Endothelial cell (in vitro differentiated cells): ENCODE measurements around the gene VWA2. TPM values are rescaled to one million over a fixed set of nuclear protein-coding genes. Genes with fewer than 3 reads are reported as not detected.

ENCODE experiments used
- DNase-seq: peaks from one replicate; pipeline ENCODE4 v3.0.0; 2021; ENCODE audit warnings: low spot score
- H3K27ac Mint-ChIP-seq: one replicate; pipeline ENCODE4 v1.8.0; 2021; ENCODE audit warnings: mixed read lengths, inconsistent platforms; ENCODE audit not compliant: unreplicated experiment
- H3K27me3 Mint-ChIP-seq: one replicate; pipeline ENCODE4 v1.8.0; 2021; ENCODE audit warnings: mild to moderate bottlenecking, moderate library complexity, mixed read lengths, inconsistent platforms; ENCODE audit not compliant: unreplicated experiment
- H3K36me3 Mint-ChIP-seq: one replicate; pipeline ENCODE4 v1.8.0; 2021; ENCODE audit warnings: mild to moderate bottlenecking, low read depth, mixed read lengths, inconsistent platforms; ENCODE audit not compliant: unreplicated experiment
- H3K4me1 Mint-ChIP-seq: one replicate; pipeline ENCODE4 v1.8.0; 2021; ENCODE audit warnings: mild to moderate bottlenecking, mixed read lengths, inconsistent platforms; ENCODE audit not compliant: unreplicated experiment
- H3K4me3 Mint-ChIP-seq: one replicate; pipeline ENCODE4 v1.8.0; 2021; ENCODE audit warnings: mild to moderate bottlenecking, mixed read lengths, inconsistent platforms; ENCODE audit not compliant: unreplicated experiment
- H3K9me3 Mint-ChIP-seq: one replicate; pipeline ENCODE4 v1.8.0; 2021; ENCODE audit warnings: mixed read lengths, inconsistent platforms; ENCODE audit not compliant: unreplicated experiment
- CTCF ChIP-seq: fragments of 200-600 bp; sonication (generic); IDR thresholded peaks from one replicate; pipeline ENCODE4 v1.5.0; 2021; ENCODE audit warnings: antibody characterized with exemption; ENCODE audit not compliant: unreplicated experiment
- total RNA-seq: library from RNA; stranded (reverse); fragmentation: NEBNext Ultra II Directional; extraction: Animal tissue kit (Norgen Biotek cat#: 25700); gene quantifications from one replicate; pipeline ENCODE4 v1.2.1, GENCODE V29; 2021; ENCODE audit not compliant: unreplicated experiment

Gene VWA2
- total RNA-seq, 1 donor from 2014 or later, result 2.4 TPM

DNA sequence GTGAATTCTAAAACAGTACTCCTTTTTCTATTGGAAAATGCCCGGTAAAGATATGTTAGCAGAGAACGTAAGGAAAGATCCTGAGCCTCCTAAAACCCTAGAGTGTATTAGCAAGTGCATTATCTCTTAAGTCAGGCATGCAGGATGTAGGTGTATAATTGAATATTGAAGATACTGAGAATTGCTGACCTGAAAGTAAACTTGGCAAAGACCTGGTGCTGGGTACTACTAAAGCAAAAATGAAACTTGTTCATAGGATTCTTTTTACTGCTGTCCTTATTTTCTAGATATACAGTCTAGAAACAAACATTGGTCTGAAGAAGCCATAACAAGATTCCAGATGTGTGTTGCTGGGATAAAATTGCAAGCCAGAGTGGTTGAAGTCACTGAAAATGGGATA is 18.8 kb upstream of the VWA2 start:
- H3K36me3 Mint-ChIP-seq, result no peaks in the 10 kb centered on the region

DNA sequence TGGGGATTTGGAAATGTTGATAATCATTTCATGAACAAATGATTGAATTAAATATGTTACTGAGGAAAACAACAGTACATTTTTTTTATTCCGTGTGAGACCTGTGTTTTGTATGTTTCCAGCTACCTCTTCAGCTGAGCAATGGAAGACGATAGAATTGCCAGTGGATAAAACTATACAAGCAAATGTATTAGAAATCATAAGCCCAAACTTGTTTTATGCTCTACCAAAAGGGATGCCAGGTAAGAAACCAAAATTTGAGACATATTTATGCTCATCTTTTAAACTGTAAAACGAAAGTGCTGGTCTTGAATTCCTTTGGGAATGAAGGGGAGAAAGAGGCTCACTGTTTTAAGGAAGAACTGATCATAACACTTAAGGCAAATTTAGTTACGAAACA is 17.8 kb upstream of the VWA2 start:
- DNase-seq, result no peak
- Mint-ChIP-seq H3K36me3 (no peaks in the 10 kb centered on the region), H3K27me3 (peaks cover 2% of the 10 kb centered on the region), H3K4me1 (no peaks in the 10 kb centered on the region), H3K9me3 (no peaks in the 10 kb centered on the region), H3K27ac (no peak overlapping the region), H3K4me3 (no peak overlapping the region)
- no peak for TF ChIP-seq CTCF

More for the DNA sequence above, 18.8 kb upstream of the VWA2 start:
- no peak for DNase-seq
- no peak for TF ChIP-seq CTCF
- Mint-ChIP-seq H3K9me3 (no peaks in the 10 kb centered on the region), H3K4me1 (no peaks in the 10 kb centered on the region), H3K4me3 (no peak overlapping the region), H3K27ac (no peak overlapping the region), H3K27me3 (peaks cover 2% of the 10 kb centered on the region)

DNA sequence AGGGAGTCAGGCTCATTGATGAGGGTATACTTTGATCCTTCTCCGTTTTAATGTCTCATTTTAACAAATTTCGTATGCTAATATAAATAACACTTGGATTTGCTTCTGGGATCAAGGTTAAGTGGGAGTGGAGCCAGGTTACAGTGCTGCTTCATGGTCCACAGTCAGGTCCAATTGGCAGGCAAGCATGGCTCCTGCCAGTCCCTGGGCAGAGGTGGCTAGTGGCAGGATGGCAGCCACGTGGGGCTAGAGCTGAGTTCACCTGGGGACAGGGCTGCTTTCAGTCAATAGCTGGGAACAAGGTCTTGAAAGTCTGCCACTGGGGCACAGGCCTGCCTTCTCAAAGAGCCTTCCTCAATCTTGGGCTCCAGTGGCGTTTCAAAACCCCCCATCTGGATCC is 16.0 kb upstream of the VWA2 start:
- H3K27ac Mint-ChIP-seq, result no peak overlapping the region
- no peaks in the 10 kb centered on the region for H3K4me1 Mint-ChIP-seq
- H3K4me3 Mint-ChIP-seq, result no peak overlapping the region
- H3K27me3 Mint-ChIP-seq, result peaks cover 2% of the 10 kb centered on the region
- no peaks in the 10 kb centered on the region for H3K36me3 Mint-ChIP-seq
- no peak for DNase-seq
- no peaks in the 10 kb centered on the region for H3K9me3 Mint-ChIP-seq
- no peak for TF ChIP-seq CTCF

GRCh38 chr10:114228156-114228555 is 10.9 kb upstream of the VWA2 start:
- H3K4me1 Mint-ChIP-seq, result no peaks in the 10 kb centered on the region
- TF ChIP-seq CTCF, result no peak

GRCh38 chr10:114232561-114233176 is 6.4 kb upstream of the VWA2 start:
- no peak for TF ChIP-seq CTCF

More at GRCh38 chr10:114228156-114228555, 10.9 kb upstream of the VWA2 start:
- H3K27ac Mint-ChIP-seq, result no peak overlapping the region
- no peaks in the 10 kb centered on the region for H3K36me3 Mint-ChIP-seq
- no peak overlapping the region for H3K4me3 Mint-ChIP-seq
- no peaks in the 10 kb centered on the region for H3K9me3 Mint-ChIP-seq
- peaks cover 2% of the 10 kb centered on the region for H3K27me3 Mint-ChIP-seq
- DNase-seq, result no peak

More at GRCh38 chr10:114232561-114233176, 6.4 kb upstream of the VWA2 start:
- no peaks in the 10 kb centered on the region for H3K36me3 Mint-ChIP-seq
- no peak for DNase-seq
- no peaks in the 10 kb centered on the region for H3K4me1 Mint-ChIP-seq
- no peaks in the 10 kb centered on the region for H3K9me3 Mint-ChIP-seq
- no peaks in the 10 kb centered on the region for H3K27me3 Mint-ChIP-seq
- no peak overlapping the region for H3K4me3 Mint-ChIP-seq
- H3K27ac Mint-ChIP-seq, result no peak overlapping the region
